Activated CD4-positive, alpha-beta T cell treated with anti-CD3 and anti-CD28 coated beads for 1 hour (primary cell): ENCODE data around the gene CARD6.
A peak's percentile ranks its signal among the peaks of the same experiment; 100 is the strongest.
"Not testable (repeated sequence)": the region's sequence is repeated elsewhere in the genome, so short reads cannot be mapped to it uniquely, and the experiment has no call there.

Source experiments
- DNase-seq: peaks from one replicate; pipeline ENCODE4 v3.0.0-alpha.2; 2020

CARD6 gene

DNA sequence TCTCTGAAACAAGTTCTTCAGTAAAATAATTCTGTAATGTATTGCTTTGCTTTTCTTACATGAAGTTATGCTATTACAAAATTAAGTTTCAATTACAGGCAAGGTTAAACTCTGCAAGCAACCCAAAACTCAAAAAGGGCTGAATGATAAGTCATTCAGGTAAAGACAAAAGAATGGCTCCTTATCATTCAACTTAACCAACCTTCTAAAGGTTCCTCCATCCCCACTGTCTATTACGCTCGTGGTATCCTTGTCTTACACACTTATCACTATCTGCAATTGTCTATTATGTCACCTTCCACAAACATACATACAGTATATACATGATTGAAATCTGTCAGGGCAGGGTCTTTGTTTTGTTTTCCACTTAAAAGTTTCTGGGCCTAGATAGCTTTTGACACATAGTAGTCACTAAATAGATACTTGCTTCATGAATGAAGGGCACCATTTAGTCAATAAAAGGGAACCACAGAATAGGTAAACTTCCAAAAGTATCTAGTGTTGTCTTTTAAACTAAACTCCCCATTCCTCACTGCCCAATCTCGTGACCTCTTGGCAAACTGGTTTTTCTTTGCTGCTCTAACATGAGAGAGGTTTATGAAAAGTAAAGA lies 13.0 kb upstream of the CARD6 start:
- no peak for DNase-seq

DNA sequence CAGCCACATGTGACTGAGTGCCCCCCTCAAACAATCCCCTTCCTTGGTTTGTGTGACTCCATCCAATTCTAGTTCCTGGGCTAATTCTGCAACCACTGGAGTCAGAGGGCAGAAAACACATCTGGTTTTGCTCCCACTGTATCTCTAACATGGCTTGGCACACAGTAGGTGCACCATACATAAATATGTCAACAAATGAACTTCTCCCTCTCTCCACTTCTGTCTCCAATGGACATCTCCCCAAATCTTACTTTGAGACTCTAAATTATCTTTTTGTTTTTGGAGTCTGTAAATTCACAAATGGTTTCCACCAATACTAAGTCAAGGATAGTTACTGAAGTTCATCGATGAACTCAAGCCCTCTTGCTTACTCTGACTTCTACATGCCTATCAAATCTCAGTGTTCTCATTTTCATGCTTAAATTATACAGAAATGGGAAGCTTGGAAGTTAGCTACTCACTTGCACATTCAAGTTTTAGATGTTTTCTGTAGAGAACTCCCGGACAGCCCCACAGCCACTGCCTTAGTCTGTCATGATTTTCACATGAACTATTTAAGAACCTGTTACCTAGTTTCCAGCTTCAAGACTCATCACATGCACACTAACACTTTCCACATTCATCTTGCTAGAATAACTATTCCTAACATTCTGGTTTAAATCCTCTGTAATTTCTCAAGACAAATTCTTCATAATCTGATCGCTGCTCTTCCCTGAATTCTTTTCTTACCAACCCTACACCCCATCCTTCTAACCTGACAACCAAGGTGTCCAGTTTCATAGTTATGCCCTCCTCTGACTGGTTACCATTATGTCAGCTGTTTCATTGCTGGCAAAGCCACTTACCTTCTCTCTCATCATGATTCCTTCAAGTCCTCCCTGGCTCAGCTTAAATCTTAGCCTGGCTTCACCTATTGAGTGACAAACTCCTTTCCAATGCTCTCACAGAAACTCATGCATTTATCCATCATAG lies 12.2 kb upstream of the CARD6 start:
- DNase-seq, result no peak

DNA sequence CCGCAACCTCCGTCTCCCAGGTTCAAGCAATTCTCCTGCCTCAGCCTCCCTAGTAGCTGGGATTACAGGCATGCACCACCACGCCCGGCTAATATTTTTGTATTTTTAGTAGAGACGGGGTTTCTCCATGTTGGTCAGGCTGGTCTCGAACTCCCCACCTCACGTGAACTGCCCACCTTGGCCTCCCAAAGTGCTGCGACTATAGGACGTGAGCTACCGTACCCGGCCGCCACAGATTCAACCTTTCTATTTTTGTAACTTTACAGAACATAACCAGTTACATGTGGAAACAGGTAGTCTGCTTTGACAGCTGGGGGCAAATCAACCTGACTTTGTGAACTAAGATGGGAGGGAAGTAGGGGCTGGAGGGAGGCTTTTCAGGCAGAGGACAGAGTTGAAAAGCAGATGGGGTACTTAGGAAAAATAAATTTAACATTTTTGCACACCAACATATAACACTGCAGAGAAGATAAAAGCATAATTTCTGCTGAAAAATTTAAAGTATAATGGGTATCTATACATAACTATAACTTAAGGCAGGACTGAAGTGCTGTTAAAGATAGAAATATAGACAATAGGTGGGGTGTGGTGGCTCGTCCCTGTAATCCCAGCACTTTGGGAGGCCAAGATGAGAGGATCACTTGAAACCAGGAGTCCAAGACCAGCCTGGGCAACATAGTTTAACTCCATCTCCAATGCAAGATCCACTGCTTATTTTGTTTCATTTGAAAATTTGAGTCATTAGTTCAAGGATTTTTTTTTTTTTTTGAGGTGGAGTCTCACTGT lies 11.2 kb upstream of the CARD6 start:
- DNase-seq, result no peak

DNA sequence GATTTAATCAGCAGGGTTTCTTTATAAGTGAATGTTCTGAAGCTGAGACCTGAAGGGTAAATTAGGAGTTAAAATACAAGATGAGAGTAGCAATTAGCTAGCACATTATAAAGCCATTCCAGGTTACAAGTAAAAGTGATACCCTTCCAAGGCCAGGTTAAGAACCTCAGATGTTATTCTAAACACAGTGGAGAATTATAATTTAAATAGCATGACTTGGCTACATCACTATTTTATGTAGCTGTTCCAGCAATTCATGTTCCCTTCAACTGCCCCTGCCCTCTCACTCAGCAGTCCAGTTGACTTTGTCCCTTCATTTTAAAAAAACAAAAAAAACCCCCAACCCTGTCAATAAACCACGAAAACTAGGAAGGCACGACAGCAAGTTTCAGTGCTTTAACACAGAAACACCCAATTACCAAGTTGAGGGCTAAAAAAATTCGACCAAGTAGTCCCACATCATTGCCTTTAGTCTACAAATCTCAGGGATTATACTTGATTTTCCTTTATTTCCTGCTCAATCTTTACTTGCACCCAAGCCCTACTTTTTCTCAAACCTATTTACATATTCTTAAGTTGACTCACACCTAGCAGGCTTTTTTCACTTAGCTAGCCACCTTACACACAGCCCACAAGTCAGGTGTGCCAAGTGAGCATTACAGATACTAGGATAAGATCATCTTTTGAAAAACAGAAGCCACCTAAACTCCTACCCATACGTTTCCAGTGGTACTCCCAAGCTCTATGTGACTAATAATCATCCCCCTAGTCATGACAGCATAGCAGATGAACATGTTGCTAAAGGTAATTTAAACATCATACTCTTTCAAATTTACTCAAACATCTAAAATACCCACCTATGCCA lies 9.6 kb upstream of the CARD6 start:
- DNase-seq, result no peak

DNA sequence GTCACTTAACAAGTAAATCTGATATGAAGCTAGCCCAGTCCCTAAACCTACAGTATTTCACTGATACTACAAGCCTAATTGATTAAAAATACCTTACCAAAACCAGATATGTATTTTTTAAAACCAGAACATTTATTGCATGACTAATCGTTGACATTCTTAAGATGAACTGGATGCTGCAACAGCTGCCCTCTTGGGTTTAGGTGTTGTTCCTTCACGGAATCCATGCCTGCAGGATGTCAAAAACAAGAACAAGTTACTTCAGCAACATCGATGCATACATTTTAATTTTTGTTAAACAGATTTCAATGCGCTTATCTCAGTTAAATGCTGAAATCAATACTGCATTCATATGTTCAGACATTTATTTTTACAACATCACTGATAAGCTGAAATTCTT lies 8.8 kb upstream of the CARD6 start:
- DNase-seq, result no peak

DNA sequence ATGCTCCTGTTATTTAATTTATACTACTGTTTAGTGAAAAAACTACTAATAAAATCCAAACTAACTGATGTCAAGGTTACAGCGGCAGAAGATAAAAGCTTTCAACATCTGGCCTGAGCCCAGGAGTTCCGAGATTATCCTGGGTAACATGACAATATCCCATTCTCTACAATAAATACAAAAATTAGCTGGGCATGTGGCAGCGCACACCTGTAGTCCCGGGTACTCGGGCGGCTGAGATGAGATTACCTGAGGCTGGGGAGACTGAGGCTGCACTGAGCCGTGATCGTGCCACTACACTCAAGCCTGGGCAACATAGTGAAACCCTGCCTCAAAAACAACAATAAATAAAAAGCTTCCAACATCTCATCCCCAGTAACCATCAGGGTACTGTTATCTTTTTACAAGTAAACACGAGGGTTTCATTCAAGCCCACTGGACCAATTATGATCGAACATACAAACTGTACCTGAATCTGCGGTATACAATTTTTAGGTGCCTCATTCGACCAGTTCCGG lies 7.4 kb upstream of the CARD6 start:
- no peak for DNase-seq

DNA sequence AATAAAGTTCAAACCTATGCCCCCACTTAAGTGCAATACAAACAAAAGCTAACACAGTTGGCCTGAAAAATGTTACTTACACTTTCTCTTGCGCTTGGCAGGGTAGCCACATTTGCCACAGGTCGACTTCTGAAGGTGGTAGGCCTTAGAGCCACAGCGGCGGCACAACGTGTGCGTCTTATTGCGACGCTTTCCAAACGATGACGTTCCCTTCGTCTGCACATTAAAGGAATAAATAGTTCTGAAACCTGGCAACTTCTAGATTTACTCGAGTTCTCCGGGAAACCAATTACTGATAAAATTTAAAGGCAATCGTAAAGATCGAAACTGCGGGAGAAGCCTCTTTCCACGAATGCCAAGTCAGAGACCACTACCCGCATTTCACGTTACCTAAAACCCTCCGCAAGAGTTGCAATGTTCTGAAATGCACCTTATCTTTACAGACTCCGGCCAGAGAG lies 6.7 kb upstream of the CARD6 start:
- DNase-seq, result peak; percentile 21

DNA sequence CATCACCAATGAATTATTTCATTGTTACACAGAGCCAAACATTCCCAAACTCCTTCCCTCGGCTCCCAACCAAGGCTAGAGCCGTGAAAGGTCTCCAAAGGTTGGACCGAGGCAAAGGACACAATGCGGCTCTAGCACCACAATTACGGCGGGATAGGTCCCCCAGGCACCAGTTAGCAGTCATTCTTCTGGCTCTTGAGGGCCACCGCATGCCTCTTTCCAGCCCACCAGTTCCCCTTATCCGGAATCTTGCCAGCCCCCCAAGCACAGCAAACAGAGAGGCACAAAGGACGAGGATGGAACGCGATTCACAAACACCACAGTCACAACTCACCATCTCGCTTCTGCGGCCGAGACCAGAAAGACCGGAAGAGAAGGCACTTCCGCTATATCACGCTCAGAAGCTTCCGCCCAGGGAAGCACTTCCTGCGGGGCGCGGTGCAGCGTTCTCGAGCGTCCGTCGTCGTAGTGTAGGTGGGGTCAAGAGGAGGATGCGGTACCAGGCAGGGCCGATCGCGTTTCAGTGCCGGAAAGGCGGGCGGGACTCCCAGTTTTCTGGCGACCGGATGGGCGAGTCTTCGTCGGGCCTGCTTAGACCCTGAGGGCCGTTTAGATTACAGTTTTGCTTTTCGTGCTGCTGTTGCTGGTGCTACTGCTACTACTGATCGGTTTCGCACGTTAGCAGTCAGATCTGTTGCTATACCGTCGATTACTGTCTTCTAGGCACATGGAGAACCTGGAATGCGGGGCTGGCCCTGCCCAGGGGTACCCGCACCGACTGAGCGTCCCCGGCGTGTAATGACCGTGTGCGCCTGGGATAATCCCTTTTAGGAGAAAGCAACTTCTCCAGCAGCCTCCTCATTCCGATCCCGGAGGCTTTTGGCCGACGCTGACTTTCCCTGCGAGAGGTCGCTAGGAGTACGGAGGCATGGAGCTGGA lies 6.0 kb upstream of the CARD6 start, which contains the start of gene RPL37:
Gene RPL37, minus strand, starts transcription at position 374 of the 939 bp plus-strand sequence. Its CDS starts 37 bp downstream, at position 337.
- peak; percentile 84 for DNase-seq

DNA sequence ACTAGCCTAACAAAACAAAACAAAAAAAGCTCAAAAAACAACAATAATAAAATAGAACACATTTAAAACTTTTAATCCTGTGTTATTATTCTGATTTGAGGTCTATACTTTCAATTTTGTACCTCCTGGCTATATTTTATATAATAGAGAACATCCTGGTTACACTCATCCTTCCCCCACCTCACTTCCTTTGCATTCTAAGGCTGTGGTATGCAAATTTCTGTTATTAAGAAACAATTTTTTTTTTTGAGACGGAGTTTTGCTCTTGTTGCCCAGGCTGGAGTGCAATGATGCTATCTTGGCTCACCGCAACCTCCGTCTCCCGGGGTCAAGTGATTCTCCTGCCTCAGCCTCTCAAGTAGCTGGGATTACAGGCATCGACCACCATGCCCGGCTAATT lies 3.1 kb upstream of the CARD6 start:
- no peak for DNase-seq

DNA sequence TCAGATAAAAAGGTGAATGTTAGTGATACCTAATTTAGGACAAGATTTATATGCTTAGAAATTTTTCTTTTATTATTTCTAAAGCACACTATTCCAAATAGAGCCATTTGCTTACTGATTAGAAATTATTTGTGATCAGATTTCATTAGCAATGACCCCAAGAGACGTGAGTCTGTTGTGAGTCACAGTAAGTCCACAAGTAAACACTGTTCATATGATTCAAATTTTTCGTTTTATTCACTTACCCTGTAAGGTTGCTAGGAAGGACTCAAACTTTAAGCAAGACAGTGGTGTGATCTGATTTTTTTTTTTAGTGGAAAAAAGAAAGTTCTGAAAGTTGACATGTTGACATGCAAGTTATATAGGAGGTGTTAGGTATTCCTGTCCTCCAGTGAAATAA lies 1.2 kb downstream of the CARD6 start:
- DNase-seq, result no peak

DNA sequence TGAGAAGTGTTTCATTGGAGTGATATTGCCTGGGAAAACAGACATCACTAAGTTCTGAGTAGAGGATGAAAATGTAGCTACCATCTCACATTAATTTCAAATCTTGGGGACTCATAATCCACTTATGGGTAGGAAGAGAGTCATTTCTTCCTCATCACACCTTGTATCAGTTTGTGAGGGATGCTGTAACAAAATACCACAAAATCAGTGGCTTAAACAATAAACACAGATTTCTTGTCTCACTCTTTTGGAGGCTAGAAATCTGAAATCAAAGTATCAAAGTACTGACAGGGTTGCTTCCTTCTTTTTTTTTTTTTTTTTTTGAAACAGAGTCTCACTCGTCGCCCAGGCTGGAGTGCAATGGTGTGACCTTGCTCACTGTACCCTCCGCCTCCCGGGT lies 3.4 kb downstream of the CARD6 start:
- DNase-seq, result no peak

DNA sequence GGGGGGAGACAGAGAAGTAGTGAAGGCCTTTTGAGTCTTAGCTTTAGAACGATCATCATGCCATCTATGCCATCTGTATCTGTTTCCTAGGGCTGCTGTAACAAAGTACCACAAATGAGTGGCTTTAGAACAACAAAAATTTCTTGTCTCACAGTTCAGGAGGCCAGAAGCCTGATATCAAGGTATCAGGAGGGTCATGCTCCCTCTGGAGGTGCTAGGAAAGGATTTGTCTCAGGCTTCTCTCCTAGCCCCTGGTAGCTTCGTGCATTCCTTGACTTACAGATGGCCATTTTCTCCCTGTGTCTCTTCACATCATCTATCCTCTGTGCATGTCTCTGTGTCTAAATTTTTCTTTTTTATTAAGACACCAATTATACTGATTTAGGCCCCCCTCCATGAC lies 5.2 kb downstream of the CARD6 start:
- DNase-seq, result no peak

DNA sequence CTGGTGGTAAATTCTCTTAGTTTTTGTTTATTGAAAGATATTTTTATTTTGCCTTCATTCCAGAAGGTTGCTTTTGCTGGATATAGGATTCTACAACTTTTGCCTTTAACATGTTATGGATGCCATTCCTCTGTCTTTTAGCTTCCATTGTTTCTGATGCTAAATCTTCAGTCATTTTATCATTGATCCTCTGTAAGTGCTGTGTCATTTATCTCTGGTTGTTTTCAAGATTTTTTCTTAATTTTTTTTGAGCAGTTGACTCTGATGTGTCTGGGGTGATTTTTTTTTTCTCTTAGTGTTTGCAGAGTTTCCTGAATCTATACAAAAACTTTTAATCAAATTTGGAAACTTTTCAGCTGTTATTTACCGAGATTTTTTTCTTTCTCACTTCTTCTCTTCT lies 6.4 kb downstream of the CARD6 start:
- DNase-seq, result no peak

DNA sequence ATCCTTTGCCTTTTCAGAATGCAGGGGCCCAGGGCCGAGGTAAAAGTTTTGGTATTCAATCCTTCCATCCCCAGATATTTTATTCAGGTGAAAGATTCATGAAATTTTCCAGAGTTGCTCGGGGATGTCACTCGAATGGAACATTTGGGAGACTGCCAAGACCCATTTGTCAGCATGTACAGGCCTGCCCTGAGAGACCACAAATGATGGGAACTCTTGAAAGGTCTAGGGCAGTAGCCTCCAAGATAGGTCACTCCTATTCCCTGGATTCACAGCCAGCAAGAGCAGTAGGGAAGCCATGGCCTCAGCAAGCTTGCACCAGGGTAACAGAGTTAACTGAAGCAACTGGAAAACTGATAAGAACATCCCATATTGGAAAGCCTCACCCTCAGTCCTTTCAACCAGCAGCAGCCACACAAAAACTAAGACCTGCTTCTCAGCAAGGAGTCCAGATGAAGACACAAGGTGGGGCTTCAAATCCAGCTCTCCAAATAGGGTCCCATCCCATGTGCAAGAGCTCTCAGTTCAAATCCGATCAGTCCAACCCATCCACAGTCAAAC lies 12.5 kb downstream of the CARD6 start:
- DNase-seq, result no peak

DNA sequence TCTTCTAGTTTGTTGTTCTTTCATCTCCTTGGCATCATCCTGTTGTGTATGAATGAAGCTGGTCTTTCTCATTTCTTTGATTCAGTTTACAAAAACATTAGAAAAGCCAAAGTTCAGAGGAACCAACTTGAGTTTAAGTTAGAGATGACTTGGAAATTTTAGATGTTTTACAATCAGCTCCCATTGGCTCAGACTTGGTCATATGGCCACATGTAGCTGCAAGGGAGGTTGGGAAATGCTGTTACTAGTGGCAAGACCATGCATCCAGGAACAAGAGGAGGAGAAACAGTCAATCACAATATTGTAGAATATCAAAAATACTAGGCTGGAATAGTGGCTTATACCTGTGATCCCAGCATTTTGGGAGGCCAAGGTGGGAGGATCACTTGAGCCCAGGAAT lies 19.5 kb downstream of the CARD6 start:
- no peak for DNase-seq

DNA sequence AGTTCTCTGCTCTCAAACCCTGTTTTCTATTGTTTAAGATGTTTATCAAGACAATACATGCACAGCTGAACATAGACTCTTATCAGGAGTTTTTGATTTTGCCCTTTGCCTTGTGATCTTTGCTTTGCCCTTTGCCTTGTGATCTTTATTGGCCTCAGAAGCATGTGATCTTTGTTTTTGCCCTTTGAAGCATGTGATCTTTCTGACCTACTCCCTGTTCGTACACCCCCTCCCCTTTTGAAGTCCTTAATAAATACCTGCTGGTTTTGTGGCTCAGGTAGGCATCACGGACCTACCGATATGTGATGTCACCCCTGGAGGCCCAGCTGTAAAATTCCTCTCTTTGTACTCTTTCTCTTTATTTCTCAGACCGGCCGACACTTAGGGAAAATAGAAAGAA lies 23.8 kb downstream of the CARD6 start:
- DNase-seq, result not testable (repeated sequence)

DNA sequence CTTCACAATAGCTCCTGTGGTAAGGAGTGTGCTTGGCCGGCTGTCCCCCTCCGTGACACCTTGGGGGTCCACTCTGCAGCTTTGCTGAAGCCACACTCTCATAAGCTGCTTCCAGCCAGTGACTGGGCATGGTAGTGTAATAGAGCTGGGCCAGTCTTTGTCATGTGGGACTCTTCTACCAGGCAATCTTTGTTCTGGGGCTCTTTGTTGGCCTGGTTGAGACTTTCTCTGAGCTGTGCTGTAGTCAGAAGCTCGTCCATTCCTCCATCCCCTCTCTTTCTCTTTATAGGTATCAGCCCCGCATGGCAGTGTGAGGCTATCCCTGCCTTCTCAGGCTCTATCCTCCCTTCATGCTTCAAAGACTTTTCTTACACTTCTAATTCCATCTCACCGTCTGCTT lies 25.7 kb downstream of the CARD6 start:
- DNase-seq, result no peak

DNA sequence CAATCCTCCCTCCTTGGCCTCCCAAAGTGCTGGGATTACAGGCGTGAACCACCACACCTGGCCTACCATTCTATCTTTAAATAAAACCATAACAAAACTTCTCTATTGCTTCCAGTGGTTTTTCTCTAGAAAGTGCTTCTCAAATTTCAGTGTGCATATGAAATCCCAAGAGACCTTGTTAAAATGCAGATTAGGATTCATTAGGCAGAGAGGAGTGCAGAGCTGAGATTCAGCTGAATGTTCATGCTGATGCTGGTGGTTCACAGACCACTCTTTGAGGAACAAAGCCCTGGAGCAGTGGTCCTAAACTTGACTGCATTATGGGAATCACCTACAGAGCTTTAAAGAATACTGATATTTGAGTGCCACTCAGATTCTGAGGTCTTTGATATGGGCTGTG lies 28.2 kb downstream of the CARD6 start:
- no peak for DNase-seq

DNA sequence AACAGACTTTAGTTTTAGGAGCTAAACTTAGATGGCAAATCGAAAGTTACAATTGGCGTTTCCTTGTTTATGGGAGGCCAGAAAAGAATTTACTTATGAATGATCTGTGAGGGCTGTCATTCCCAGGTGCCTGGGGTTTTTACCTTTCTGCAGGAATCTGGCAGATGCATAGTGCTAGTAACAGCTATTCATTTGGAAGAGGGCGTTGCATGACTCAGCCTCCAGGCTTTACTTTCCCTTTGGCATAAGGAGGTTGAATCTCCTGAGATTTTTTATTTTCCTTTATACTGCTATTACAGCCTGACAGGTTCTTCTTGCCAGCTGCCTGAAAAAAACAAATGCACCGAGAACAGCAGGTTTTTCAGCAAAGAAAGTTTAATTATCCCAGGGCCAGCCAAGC lies 30.0 kb downstream of the CARD6 start:
- DNase-seq, result no peak

DNA sequence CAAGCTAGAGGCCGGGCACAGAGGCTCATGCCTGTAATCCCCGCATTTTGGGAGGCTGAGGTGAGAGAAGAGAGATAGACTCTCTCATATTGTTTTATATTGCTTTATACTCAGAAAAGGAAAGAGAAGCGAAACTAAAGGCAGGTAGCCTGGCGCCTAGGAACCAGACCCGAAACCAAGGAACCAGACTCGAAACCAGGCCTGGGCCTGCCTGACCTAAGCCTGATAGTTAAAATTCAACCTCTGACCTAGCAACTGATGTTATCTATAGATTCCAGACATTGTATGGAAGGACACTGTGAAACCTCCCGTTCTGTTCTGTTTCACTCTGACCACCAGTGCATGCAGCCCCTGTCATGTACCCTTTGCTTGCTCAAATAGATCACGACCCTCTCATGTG lies 31.1 kb downstream of the CARD6 start:
- not testable (repeated sequence) for DNase-seq
